Measurements from ENCODE around the gene GFRA1. TPM values are rescaled to one million over a fixed set of nuclear protein-coding genes. Genes with fewer than 3 reads are reported as not detected.

GFRA1 gene
- total RNA-seq, 4 donors from 2014 or later, result 57.9 to 104 (median 61.6) TPM

- TF ChIP-seq POLR2A (IDR thresholded peaks at IDR 0.05) (no peak), CTCF (IDR thresholded peaks at IDR 0.05) (no peak)
- H3K4me1 ChIP-seq, result peaks cover 0 to 5% (median 2%) of the 10 kb centered on the region in 4 donors
- 78 to 85% methylated on average over 7 to 11 of the region's 11 CpGs for WGBS, 2 donors
- peak overlapping the region in 2 of 4 donors; percentile 83 to 87 for H3K27ac ChIP-seq
- DNase-seq (ENCODE audit: low spot score in 2 of 2), result no peak
- no peaks in the 10 kb centered on the region for H3K36me3 ChIP-seq
- no peaks in the 10 kb centered on the region for H3K27me3 ChIP-seq
- no peaks in the 10 kb centered on the region for H3K9me3 ChIP-seq
- no peak overlapping the region for H3K4me3 ChIP-seq
Observed at GRCh38 chr10:116111483-116112095, 161.4 kb downstream of the GFRA1 start.

- whole genome bisulfite sequencing, 2 donors, result 91 to 95% methylated on average over 4 of the region's 4 CpGs
- Histone ChIP-seq H3K27ac (no peak overlapping the region), H3K36me3 (no peaks in the 10 kb centered on the region), H3K4me3 (no peak overlapping the region), H3K4me1 (peaks cover 0 to 5% (median 1%) of the 10 kb centered on the region in 4 donors), H3K9me3 (no peaks in the 10 kb centered on the region), H3K27me3 (no peaks in the 10 kb centered on the region)
- no peak for TF ChIP-seq CTCF (IDR thresholded peaks at IDR 0.05)
- no peak for TF ChIP-seq EP300 (IDR thresholded peaks at IDR 0.05)
- TF ChIP-seq POLR2A (IDR thresholded peaks at IDR 0.05), result no peak
- no peak for DNase-seq (ENCODE audit: low spot score in 2 of 2)
Observed at GRCh38 chr10:116110736-116111135, 162.3 kb downstream of the GFRA1 start.

GRCh38 chr10:116109881-116110280 is 163.1 kb downstream of the GFRA1 start:
- Histone ChIP-seq H3K27ac (peak overlapping the region in 1 of 4 donors; percentile 1), H3K9me3 (no peaks in the 10 kb centered on the region), H3K4me1 (peaks cover 0 to 5% (median 0%) of the 10 kb centered on the region in 4 donors), H3K4me3 (no peak overlapping the region), H3K27me3 (no peaks in the 10 kb centered on the region), H3K36me3 (no peaks in the 10 kb centered on the region)
- TF ChIP-seq CTCF (IDR thresholded peaks at IDR 0.05), result no peak
- TF ChIP-seq POLR2A (IDR thresholded peaks at IDR 0.05), result no peak
- TF ChIP-seq EP300 (IDR thresholded peaks at IDR 0.05), result no peak
- DNase-seq (ENCODE audit: low spot score in 2 of 2), result no peak
- 86 to 100% methylated on average over 1 of the region's 2 CpGs for WGBS, 2 donors

- no peak for DNase-seq (ENCODE audit: low spot score in 2 of 2)
- Histone ChIP-seq H3K36me3 (no peaks in the 10 kb centered on the region), H3K4me1 (peaks cover 0 to 2% (median 0%) of the 10 kb centered on the region in 4 donors), H3K27ac (no peak overlapping the region), H3K27me3 (no peaks in the 10 kb centered on the region), H3K9me3 (no peaks in the 10 kb centered on the region), H3K4me3 (no peak overlapping the region)
- TF ChIP-seq POLR2A (IDR thresholded peaks at IDR 0.05) (no peak), EP300 (IDR thresholded peaks at IDR 0.05) (no peak), CTCF (IDR thresholded peaks at IDR 0.05) (no peak)
- 91 to 95% methylated on average over 8 of the region's 8 CpGs for WGBS, 2 donors
Observed at GRCh38 chr10:116109481-116109880, 163.5 kb downstream of the GFRA1 start.

GRCh38 chr10:116108095-116108494 is 164.9 kb downstream of the GFRA1 start:
- Histone ChIP-seq H3K4me3 (no peak overlapping the region), H3K27me3 (no peaks in the 10 kb centered on the region), H3K27ac (no peak overlapping the region), H3K4me1 (no peaks in the 10 kb centered on the region), H3K36me3 (no peaks in the 10 kb centered on the region), H3K9me3 (no peaks in the 10 kb centered on the region)
- TF ChIP-seq EP300 (IDR thresholded peaks at IDR 0.05) (no peak), CTCF (IDR thresholded peaks at IDR 0.05) (no peak), POLR2A (IDR thresholded peaks at IDR 0.05) (no peak)
- DNase-seq (ENCODE audit: low spot score in 2 of 2), result no peak
- WGBS, 2 donors, result 60 to 68% methylated on average over 3 of the region's 3 CpGs
